ENCODE results near the gene SLC27A6. TPM values are rescaled to one million over a fixed set of nuclear protein-coding genes. Genes with fewer than 3 reads are reported as not detected.

The SLC27A6 gene
- total RNA-seq, 1 donor from 2014 or later, result not detected

DNA sequence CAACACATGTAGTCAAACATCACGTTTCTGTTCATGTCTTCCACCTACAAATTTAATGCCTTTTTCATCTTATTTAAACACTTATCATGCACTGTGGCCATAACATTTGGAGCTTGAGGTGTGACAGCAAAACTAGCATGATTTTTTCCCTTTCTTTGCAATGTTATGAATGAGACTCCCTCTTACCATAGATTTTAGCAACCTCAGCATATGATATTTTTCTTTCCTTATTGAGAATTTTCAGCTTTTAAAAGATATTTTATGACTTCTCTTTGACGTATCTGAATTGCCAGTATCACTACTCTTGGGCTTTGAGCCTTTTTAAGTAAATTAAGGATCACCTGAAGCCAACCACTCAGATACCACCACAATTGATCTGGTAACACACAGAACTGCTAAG, 96.6 kb downstream of the SLC27A6 start:
- intact Hi-C loops (cut with micrococcal nuclease), result no loop called here

DNA sequence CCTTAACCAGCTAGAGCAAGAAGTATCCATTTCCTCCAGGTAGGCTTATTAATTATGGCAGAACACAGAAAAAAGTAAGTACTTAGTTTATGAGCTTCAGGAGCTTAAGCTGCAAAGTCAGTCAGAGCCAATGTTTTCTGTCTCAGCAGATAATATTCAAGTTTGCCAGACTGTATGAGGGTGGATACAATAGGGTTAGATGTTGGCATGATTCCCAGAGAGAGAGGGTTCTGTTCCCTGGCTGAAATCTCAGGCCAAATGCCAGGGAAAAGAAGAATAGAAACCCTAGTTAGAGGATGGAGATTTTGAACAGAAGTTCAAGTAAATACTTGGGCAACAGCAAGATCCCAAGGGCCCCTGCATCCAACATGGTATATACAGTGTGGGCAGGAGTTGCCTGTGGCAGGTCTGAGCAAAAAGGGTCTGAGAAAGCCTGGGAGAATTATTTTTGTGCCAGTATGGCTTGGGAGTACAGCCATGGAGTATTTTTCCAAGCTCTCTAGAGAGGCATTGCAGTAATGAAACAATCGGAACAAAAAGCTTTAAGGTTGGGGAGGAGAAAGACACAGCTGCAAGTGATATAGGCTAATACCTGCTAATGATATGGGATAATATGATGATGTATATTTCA, 98.3 kb downstream of the SLC27A6 start:
- intact Hi-C loops (cut with micrococcal nuclease), result no loop called here

- intact Hi-C loops (cut with micrococcal nuclease), result no loop called here
These were observed 100.4 kb downstream of the SLC27A6 start for GRCh38 chr5:129065721-129066120.

- intact Hi-C loops (cut with micrococcal nuclease), result no loop called here
These were observed 102.5 kb downstream of the SLC27A6 start for GRCh38 chr5:129067745-129068144.

DNA sequence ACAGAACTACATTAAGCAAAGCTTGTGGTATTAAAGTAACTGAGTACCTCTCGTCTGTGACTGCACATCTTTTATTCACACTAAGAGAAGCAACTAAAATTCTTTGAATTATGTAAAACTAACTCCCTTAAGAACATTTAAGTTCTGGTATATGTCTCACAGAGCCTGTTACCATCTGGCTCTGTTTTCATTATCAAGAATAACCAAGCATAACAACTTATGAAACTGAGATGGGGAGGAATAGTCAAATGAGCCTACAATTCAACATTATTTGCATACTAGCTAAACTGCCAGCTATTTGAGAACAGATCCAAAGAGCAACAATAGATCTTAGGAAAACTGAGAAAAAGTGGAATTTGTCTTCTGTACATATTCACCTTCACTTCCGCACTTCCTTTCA, 104.0 kb downstream of the SLC27A6 start:
- intact Hi-C loops (cut with micrococcal nuclease), result no loop called here

DNA sequence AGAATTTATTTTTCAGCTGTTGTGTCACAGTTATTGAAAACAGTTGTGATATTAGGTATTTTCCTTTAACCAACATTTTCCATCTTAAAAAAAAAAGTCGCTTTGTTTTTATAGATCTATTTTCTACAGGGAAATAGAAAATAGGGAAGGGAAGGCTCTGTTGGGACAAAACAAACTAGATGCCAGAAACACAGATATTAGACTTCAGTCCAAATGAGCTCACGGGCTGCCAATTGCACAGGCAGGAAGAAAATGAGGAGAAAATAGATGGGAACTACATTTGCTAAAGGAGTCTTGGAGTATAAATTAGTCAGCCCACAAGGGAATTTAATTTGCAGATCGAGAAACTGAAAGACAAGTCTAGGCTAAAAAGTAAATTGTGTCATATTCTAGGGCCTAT, 107.8 kb downstream of the SLC27A6 start:
- intact Hi-C loops (cut with micrococcal nuclease), result no loop called here

DNA sequence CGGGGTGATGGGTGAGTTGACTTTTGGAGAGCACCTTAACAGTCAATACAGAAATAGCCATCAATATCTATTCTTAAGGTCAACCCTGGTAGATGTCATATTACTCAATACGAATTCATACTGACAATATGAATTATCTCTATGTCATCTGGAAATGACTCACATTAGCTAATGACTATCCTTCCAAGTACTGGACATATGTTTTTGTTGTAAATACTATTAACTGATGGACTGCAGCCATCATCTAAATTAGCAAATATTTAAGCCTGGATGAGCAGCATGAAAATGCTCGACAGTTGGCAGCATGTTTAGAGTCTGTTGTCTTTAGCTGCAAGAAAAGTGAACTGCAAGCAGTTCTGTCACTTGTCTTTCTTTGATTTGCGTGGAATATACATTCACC, 109.6 kb downstream of the SLC27A6 start:
- intact Hi-C loops (cut with micrococcal nuclease), result no loop called here

DNA sequence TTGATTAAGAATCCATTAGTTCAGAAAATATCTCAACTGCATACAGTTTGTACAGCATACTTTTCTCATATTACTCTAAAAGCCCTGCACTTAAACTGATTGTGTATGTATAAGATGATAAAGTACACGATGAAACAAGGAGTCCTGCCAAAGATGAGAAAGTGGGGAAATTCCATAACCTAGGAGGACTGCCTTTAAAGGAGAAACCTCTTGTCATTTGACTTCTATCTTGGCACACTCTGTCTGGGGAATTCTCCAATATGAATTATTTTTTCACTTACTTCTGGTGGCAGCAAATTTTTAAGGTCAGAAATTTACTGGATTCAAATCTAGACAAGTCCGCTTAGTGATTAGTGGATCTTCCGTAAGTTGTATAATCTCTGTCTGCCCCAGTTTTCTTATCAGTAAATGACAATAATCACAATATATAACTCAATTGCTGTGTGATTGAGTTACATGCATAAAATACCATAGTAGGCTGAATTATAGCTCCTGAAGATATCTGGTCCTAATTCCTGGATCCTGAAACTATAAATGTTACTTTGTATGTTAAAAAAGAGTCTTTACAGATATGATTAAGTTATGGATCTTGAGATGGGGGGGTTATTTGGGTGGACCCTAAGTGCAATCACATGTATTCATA, 112.3 kb downstream of the SLC27A6 start:
- intact Hi-C loops (cut with micrococcal nuclease), result no loop called here

DNA sequence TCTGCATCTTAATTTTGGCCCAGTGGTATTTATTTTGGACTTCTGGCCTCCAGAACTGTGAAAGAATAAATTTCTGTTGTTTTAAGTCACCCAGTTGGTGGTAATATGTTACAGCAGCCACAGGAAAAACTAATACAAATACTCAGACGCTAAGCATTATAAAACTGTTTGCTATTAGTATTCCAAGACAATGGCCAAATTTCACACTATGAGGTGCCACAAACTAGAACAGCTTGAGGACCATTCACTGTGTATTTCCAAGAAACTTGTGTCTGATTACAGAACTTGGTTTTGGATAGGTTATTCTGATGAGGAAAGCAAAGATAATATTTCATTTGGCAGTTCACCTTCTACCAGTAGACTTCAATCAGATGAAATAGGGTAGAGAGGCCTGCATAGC, 113.0 kb downstream of the SLC27A6 start:
- intact Hi-C loops (cut with micrococcal nuclease), result no loop called here

- intact Hi-C loops (cut with micrococcal nuclease), result no loop called here
These were observed 113.4 kb downstream of the SLC27A6 start for GRCh38 chr5:129078660-129079059.

DNA sequence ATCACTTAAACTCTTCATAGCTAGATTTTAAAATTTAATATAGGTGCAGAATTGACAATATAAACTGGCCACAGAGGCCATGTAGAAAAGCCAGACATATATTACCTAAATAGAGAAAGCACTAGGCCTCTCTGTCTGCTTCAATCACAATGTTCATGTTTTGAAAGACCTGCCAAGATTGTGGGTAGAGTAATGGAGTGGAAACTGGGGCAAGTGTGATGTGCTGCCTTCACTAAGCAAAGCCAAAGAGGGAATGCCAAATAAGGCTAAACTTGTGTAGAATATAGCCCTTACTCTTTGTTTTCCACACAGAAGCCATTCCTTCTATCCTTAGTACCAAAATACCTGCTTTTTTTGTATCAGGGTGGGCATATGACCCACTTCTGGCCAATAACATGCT, 114.2 kb downstream of the SLC27A6 start:
- intact Hi-C loops (cut with micrococcal nuclease), result no loop called here

- intact Hi-C loops (cut with micrococcal nuclease), result no loop called here
These were observed 115.5 kb downstream of the SLC27A6 start for GRCh38 chr5:129080766-129081165.

- intact Hi-C loops (cut with micrococcal nuclease), result no loop called here
These were observed 117.2 kb downstream of the SLC27A6 start for GRCh38 chr5:129082225-129083136.

Other genes starting within 250 kb of the SLC27A6 start
- gene ISOC1, start 129.3 kb downstream of the SLC27A6 start, total RNA-seq, result 18.8 and 19.7 TPM in 2 replicates

Measured in T-helper 2 cell treated with Interferon-gamma antibody and Interleukin-4, amounts not matched to agents 100 ng/mL and 5 ng/mL, for 36 hours (primary cell).